Fibroblast of skin of left quadriceps (primary cell): ENCODE results near the gene LYZL2.
"Not testable (repeated sequence)": the region's sequence is repeated elsewhere in the genome, so short reads cannot be mapped to it uniquely, and the experiment has no call there.

ENCODE experiments used
- DNase-seq, 2 experiments: peaks; one replicate each; pipeline ENCODE4 v3.0.0-alpha.2; 2013; ENCODE audit warnings: low read depth in 2 of 2

Gene LYZL2

GRCh38 chr10:30639946-30640786, 10.6 kb upstream of the LYZL2 start:
- peak in 1 of 2 experiments; percentile 37 for DNase-seq

GRCh38 chr10:30637881-30638467, 8.4 kb upstream of the LYZL2 start:
- peak; percentile 64 to 66 for DNase-seq

GRCh38 chr10:30631188-30631587, 1.6 kb upstream of the LYZL2 start:
- DNase-seq, result no peak

- DNase-seq, result peak; percentile 42 to 46
These were observed 1.0 kb upstream of the LYZL2 start for GRCh38 chr10:30630571-30630970.

- DNase-seq, result not testable (repeated sequence)
These were observed 977 bp downstream of the LYZL2 start for GRCh38 chr10:30628576-30628975.

GRCh38 chr10:30626837-30627236, 2.7 kb downstream of the LYZL2 start:
- DNase-seq, result not testable (repeated sequence)

GRCh38 chr10:30626196-30626595, 3.4 kb downstream of the LYZL2 start:
- DNase-seq, result not testable (repeated sequence)

- peak; percentile 27 to 30 for DNase-seq
These were observed 4.5 kb downstream of the LYZL2 start for GRCh38 chr10:30625080-30625479.

- no peak for DNase-seq
These were observed 9.6 kb downstream of the LYZL2 start for GRCh38 chr10:30619966-30620365.

GRCh38 chr10:30617070-30617469, 12.5 kb downstream of the LYZL2 start:
- DNase-seq, result no peak

GRCh38 chr10:30611041-30611440, 18.5 kb downstream of the LYZL2 start:
- DNase-seq, result not testable (repeated sequence)

- no peak for DNase-seq
These were observed 21.7 kb downstream of the LYZL2 start for GRCh38 chr10:30607814-30608213.

- no peak for DNase-seq
These were observed 23.2 kb downstream of the LYZL2 start for GRCh38 chr10:30606313-30606712.

GRCh38 chr10:30605341-30606121, 24.0 kb downstream of the LYZL2 start:
- DNase-seq, result not testable (repeated sequence)

GRCh38 chr10:30603589-30603988, 26.0 kb downstream of the LYZL2 start:
- DNase-seq, result no peak

GRCh38 chr10:30602747-30603146, 26.8 kb downstream of the LYZL2 start:
- no peak for DNase-seq

- DNase-seq, result no peak
These were observed 29.5 kb downstream of the LYZL2 start for GRCh38 chr10:30600005-30600404.

GRCh38 chr10:30598105-30598776, 31.3 kb downstream of the LYZL2 start:
- DNase-seq, result no peak

- not testable (repeated sequence) for DNase-seq
These were observed 32.1 kb downstream of the LYZL2 start for GRCh38 chr10:30597433-30597824.

GRCh38 chr10:30596493-30597432, 32.8 kb downstream of the LYZL2 start:
- not testable (repeated sequence) for DNase-seq

- no peak for DNase-seq
These were observed 33.5 kb downstream of the LYZL2 start for GRCh38 chr10:30596013-30596412.
